Measurements from ENCODE around the gene NDUFA11.

NDUFA11 gene

DNA sequence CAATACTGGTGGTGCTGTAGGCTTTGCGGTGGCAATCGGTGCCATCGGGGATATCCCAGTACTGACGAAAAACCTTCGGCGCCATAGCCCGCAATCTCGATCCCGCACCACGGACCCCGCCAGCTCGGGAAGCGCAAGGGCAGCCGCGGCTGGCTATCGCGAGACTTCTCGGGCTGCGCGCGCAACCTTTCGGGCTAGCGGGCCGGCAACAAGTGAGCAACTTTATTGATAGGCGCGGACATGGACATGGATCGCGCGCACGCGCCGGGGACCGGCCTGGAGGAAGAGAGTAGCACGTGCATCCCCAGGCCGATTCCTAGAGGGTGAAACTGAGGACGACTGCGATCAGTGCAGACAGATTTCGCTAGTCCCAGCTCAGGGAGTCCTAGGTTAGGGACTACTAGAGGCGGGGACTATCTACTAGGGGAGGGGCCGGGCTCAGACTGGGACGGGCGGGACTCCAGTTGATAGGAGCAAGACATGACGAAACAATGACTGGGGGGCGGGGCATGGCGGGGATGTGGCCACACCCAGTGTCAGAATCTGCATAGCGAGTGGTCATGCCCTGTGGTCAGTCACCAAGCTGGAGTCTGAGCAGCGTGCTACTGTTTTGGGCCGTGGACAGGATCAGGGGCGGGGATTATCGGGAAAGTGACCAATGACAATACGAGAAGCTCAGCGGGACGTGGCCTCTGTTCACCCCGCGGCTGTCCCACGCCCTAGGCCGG lies at the start of gene NDUFA11:
Gene NDUFA11 (minus strand): TSS at position 167 of the 728 bp plus-strand sequence. CDS start 82 bp downstream, at position 85.
- peak; percentile 97 for DNase-seq

DNA sequence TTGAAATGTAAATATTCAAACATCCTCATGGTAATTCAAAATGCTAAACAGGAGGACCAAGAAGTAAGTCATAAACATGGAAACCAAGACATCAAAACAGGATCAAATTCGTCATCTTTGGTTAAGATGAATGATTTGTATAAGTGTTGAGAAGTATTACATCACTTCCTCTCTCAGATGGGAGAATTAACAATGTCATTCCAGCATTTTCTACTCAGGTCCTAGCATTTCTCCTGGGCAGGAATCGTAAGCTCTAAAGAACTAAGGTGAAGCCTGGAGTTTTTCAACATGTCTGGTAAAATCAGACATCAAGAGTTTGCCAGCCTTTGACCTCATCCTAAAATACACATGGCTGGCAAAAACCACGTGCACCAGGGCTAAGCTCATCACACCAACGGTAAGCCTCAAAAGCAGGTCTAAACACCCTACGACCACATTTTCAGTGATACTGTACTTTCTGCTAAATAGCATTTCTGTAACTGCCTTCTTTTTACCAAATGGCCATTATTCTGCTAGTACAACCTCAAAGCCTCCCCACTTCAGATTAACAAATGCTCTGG lies 49.5 kb upstream of the NDUFA11 start:
- DNase-seq: no peak

DNA sequence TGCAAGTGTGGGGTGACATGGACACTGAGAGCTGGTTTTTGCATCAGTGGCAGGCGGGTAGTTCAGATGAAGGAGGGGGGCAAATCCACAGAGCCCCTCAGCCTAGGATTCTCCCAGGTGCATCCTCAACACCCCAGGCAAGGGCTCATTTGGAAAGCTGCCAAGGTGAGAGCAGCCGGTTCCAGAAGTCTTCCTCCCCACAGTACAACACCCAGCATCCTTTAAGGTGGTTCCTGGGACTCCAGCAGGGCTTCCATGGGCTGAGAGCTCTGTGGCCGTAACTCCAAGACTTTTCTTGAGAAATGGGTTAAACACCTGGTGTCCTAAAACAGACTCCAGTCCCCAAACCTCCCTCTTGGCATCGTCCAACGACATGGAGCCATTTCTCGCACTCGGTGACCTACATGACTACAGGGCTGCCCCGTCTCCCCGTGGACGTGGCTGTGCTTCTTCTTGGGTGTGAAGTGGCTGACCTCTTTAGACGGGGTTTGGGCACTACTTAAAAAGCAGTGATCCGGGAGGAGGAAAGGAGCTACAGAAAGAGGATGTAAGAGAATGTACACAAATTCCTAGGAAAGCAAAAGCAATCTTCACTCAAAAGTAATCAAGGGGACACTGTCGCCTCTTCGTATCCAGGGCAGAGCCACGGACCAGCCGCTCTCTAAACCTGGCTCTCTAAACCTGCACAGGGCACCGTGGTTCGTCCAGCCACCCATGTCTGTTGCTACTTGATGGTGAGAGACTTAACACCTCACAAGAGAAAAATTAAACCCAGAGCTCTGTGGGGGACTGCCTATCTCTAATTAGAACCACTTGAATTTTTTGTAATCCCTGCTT lies 48.8 kb upstream of the NDUFA11 start:
- DNase-seq: no peak

DNA sequence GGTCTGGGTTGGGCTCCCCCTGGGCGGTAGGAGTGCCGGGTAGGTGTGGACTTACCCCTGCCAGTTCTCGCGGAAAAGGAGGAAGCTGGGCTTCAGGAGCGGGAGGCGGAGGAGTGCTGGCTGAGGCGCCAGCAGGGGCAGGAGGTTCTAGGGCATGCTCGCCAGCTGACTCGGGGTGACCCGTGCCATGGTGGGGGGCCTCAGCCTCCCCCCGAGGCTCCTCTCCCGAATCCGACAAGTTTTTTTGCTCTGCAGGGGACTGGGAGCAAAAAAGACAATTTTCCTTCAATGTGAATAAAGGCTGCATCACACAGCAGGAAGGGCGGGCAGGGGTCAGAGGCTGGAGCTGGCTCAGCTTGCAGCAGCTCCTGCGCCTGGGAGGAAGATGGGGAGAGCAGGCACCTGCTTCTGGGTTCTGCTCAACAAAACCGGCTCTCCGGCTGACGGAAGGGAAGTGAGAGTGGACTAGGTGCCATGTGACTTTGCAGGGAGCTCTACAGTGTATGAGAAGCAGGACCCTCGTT lies 47.8 kb upstream of the NDUFA11 start:
- DNase-seq: no peak

DNA sequence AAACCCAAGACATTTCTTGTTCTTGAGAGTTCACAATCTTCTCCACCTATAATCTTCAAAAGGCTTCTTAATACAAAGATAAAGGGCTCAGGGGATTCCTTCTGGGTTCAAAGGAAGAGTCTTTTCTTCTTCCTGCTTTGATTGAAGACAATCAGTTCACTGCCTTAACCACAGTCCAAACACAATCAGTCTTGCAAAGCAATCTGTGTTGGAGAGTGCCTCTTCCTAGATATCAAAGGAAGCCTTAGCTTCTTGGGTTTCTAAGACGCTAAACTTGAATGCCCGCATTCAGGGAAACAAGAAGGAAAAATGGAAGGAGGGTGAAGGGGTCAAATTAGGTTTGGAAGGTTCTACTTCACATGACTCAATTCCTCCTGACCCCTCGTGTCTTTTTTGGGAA lies 47.2 kb upstream of the NDUFA11 start:
- DNase-seq: no peak

DNA sequence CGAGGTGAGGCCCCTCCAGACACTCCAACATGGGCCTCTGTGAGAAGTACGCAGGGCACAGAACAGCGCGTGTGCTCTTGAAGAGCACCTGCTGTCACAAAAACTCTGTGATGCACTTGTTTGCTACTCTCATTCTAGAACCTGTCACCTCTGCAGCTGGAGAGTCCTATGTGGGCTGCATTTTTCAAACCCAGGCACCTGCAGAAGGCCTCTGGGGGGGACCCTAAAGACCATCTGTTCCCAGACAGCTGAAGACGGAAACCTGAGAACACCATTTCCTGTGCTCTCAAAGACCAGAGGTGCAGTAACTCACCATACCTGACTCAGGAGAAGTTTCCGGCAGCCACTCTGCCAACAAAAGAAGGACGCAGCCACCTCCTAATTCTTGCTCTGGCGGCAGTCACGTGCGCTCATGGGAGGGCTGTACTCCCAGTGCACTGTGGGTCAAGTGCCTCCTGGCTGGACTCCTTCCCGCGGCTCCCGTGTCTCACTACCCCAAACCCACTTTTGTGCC lies 46.3 kb upstream of the NDUFA11 start:
- DNase-seq: no peak

DNA sequence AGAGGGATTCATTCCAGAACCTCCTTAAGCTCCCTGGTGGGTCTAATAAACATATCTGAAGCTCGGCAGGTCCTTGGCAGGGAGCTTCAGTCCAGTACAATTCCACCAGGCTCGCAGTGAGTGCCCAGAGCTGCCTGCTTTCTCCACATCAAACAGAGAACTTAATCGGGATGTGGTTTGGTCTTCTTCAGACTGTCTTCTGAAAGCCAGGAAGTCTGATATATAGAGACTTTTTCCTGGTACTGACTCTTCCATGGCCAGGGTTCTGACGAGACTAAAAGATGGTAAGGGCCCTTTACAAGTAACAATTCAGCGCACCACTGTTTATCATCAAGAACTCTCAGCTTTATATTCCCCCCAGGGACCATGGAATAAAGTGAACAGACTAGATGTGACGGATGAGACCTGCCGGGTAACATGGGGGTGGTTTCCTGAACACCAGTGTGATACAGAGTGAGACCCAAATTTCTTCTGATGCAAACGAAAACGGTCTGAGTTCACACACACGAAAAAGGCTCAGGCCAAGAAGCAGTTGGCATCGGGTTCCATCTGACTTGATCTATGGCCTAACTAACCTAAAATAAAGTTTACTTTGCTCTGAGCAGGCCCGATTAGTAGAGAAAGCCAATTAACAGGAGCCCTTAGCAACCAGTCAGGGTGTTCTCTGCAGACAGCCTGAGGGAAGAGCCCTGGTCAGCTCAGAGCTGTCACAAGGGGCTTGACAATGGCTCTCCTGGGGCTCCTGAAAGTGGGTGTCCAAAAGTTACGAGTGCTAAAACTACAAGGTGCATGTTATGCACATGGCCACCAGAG lies 45.4 kb upstream of the NDUFA11 start:
- no peak for DNase-seq

DNA sequence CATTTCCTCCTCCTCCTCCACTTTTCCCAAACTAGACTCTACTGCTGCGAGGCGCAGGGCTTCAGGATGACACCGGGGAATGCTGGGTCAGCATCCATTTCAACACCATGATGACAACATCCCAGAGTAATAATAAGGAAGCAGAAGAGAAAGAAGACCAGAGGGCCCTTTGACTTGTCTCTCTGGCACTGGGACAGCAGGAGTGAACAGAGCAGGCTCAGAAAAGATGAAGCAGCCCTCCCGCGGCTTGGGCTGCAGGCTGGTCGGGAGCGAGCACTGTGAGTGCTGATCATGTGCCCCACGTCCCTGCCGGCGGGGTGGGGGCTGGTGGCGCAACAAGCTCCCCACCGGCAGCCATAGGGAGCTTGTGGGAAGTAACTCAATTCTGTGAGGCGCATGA lies 43.8 kb upstream of the NDUFA11 start:
- DNase-seq: no peak

DNA sequence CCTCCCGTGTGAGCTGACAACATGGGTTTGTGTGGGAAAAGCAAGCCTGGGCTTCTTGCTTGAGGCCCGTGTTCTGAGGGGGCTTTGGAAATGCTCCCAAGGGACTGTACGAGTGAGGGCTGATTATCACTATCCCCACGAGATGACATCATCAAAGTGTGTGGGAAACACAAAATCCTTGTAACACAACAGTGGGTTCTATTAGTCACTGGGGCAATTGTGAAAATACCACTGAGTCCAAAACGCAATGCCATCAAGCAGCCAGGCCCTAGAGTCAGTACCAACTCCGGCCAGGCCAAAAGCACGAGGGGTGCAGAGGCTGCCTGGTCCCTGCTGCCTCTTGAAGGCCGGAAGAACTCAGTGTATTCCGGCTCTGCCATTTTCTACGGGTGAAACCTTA lies 40.0 kb upstream of the NDUFA11 start:
- no peak for DNase-seq

DNA sequence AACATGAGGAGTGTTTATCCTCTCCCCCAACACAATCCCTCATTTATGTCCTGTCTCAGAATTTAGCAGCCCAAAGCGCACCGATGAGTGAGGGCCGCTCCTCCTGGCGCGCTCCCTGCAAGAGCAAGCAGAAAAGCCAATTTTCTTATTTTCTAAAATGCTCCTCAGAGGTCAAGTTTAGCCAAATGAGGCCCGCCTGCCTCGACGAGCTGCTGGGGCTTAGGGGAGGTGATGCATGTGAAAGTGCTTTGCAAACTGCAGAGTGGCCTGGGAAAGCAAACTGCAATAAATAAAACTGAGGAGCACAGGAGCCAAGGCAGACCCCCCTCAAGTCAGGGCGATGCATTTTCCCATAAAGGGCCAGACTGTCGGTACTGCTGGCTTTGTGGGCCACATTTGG lies 39.5 kb upstream of the NDUFA11 start:
- DNase-seq: no peak

DNA sequence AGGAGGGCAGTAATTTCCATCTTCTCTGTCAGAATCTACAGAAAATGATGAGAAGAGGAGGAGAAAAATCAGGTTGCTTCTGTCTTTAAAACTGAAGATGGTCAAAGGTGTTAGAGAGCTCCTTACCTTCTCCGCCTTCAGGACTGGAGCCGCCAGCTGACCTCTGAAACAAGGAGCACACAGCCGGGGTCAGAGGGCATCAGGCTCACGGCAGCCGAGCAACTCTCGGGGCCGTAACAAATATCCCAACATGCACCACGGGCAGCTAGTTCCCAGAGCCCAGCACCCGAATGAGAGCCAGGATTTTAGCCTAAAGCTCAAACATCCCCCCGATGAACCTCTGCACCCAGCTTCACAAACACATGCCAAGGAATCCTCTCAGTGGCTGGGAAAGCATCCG lies 38.1 kb upstream of the NDUFA11 start:
- no peak for DNase-seq

DNA sequence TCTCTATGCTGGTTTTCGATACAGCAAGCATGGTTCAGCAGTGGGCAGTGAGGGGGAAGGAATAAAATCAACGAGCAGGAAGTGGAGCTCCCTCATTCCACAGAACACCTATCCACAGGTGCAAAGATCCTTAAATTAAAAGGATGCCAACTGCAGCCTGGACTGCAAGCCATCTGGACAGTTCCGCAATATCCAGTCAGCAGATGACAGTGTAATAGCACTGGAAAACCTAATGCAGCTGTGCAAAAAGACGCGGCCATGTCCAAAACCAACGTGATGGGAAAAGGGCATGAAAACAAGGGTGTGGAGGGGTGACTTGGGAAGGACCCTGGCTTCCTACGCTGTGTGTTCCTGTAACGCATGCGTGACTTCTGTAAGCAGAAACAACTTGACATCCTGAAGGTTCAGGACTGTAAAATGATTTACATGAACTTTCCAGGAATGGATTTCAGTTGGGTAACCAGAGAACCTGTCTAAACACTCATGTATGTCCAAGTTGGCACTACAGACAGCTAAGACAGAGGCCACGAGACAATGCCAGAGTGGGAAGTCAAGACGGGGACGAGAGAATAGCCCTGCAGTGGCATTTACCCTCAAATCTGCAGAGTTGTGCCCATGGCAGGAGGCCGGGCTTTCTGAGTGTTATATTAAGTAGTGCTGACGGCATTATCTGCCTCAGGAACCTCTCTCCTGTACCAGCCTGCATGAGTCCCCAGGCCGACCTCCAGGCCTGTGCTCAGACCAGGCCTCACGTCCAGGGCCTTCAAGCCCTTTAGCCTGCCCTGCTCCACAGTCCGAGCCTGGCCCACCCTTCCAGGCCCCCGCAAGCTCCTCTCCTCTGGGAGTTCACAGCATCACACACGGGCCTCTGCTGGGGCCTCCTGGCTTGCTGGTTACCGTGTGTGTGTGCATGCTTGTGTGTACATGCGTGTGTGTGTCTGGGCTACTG lies 36.9 kb upstream of the NDUFA11 start:
- DNase-seq: no peak

DNA sequence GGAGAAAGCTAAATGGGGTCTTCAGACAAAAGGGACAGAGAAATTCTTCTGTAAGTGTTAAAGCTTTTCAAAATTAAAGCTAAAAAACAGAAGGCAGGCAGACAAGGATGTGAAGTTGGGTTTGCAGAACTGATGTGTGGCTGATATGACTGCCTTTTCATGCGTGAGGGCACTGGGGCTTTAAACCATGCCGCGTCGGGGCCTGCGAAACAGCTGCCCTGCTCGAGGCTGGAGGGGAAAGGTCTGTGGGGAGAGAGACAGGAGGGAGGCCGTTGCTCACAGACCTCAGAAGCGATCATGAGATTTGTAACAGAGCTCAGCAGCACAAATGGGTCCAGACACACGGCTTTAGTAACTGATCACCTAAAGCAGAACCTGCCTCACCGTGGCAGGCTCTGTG lies 34.0 kb upstream of the NDUFA11 start:
- DNase-seq: no peak

DNA sequence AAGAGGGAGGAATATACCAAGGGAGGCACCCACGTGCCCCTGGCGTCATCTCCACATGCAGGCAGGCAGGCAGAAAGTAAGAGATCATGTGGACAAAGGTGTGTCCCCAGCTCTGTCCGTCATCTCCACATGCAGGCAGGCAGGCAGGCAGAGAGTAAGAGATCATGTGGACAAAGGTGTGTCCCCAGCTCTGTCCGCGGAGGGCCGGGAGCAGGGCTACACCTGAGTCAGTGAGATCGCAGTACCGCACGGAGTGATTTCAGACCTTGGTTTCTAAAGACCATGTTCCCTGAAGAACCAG lies 32.7 kb upstream of the NDUFA11 start:
- no peak for DNase-seq

DNA sequence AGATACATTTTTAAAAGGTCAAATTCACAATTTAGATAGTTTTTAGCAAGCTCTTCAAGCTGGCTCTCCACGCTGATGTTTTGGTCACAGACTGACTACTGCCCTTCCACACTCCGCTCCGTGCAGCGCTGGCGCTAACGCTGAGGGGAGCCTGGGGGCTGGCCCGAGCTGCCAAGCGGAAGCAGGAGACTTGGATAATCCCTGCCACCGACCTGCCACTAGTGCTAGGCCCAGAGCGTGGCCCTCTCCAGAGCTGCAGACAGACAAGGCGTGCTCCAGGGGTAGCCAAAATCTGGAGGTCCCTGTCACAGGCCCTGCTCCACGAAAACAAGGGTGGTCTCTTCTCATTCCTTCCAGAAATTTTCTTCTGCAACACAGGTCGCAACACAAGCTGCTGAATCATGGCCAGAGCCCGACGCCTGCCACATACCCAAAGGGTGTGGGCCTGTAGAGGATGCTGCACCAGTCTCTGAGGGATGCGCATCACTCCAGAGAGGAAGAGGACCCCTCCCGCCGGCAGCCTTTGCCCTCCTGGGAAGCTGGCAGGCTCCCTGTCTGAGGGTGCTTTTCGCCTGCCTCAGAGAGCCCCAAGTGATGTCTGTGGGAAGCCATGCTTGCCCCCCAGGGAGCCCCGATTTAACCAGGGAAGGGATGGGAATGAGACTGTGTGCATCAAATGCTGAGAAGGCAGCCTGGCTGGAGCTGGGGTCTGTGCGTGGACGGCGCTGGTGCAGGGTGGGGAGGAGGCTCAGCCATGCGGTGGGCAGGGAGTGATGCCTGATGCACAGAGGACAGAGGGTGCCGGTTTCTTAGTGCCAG lies 32.1 kb upstream of the NDUFA11 start:
- no peak for DNase-seq

DNA sequence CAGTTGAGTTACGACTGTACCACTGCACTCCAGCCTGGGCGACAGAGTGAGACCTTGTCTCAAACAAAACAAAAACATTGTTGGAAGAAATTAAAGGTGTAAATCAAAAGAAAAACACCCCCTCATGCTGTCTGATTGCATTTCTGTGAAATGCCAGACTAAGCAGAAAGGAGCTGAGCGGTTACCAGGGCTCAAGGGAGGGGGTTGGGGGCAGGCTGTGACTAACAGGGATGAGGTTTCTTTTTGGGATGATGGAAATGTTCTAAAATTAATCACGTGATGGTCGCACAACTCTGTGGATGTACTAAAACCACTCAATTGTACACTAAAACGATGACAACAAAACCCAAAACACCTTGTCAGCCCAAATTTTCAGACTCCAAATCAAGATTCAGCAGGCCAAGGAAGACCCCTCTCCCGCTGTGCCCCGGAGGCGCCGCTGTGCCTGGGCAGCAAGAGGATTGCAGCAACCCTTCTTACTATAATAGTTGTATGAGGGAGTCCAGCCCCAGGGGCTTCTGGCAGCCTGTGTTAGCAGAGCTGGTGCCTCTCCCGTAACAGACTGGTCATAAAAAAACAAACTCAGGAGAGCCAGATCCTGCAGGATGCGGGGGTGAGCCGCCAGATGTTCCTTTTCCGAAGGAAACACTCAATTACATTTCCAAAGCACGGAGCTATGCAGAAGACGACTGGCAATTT lies 31.3 kb upstream of the NDUFA11 start:
- DNase-seq: no peak

DNA sequence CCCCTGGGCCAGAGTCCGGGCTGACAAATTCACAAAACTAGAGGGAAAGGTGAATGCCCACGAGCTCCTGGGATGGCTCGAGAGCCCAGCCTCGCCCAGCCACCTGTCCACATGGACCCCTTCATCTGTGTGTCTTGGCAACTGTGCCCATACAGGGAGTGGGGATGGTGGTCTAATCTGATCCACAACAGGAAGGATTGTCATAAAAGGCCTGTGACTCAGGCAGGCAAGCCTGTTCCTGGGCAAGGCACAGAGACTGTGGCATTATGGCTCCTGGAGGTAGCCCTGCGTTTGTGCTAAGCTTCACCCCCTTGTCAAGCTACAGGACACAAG lies 30.4 kb upstream of the NDUFA11 start:
- DNase-seq: no peak

DNA sequence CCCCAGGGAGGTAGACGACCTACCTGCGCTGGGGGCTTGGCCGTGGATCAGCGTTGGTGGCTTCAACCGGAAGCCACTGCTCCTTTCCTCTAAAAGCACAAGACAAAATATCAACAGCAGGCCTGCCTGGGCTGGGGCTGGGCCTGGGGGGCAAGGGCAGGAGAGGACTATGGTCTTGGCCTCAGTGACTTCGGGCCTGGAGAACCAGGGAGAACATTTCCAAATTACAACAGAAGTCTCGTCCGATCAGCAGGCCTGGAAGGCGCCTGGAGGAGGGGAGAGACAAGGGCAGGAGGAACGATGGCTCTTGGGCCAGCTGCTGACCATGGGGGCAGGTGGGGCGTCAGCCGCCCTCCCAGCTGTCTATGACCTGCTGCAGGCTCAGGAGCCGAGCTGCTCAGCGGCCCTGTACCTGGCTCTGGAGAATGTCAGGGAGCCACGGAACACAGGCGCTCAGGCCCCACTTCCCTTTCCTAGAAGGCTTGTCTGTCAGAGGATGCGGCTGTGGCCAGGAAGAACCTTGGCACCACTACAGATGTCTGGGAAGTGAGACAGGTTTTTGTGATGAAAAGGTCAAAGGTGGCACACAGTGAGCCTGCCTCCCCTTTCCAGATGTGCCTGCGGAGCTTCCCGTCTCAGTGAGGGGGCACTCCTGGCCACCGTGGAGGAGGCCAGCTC lies 29.9 kb upstream of the NDUFA11 start:
- DNase-seq: no peak

DNA sequence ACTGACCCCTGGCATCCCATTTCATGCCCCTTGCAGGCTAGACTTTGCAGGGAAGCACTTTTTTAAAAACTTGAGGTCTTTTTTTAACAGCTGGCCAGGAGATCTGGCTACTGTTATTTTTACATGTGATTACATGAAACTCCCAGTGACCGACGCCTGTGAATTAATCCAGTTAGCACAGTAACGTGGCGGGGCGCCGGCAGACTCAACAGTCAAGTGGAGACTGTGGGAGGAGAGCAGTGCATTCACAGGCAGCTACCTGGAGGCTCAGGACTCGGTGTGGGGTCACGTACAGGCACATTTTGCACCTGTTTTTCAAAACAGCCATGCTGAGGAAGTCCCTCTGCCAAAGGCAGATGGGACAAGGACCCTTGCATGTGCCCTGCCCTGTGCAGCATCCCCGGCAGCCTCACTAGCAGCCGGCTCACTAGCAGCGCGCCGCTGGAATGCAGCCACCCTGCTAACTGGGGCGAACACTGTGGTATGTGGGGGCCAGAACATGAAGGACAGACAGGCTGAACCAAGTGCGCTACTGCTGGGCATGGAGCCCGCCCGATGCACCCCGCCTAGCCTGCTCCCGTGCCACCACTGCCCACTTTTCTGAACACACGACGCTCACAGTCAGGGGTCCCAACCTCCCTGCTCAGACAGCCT lies 29.1 kb upstream of the NDUFA11 start:
- no peak for DNase-seq

Measured in hematopoietic multipotent progenitor cell treated with erythropoietin and hydrocortisone succinate and interleukin-3 and kit ligand, for 4 days (in vitro differentiated cells).